ACC112 (cell line): Measurements from ENCODE around the gene VWDE.
"Not testable (repeated sequence)": the region's sequence is repeated elsewhere in the genome, so short reads cannot be mapped to it uniquely, and the experiment has no call there.

Source experiments
- H2AFZ ChIP-seq: fragments of 200-600 bp; sonication (generic); one replicate; pipeline ENCODE4 v1.6.0; 2017; ENCODE audit warnings: antibody characterized with exemption, low read length; ENCODE audit not compliant: unreplicated experiment
- H3K27ac ChIP-seq: fragments of 200-600 bp; sonication (generic); 2 replicates; pipeline ENCODE4 v1.5.1; 2014; ENCODE audit warnings: low read depth, mild to moderate bottlenecking, antibody characterized with exemption, low read length, moderate library complexity
- H3K27me3 ChIP-seq: fragments of 200-600 bp; sonication (generic); 2 replicates; pipeline ENCODE4 v1.6.1; 2014; ENCODE audit warnings: mild to moderate bottlenecking, antibody characterized with exemption, low read length, moderate library complexity, mixed read lengths; ENCODE audit not compliant: insufficient read depth
- H3K36me3 ChIP-seq: fragments of 200-600 bp; sonication (generic); 2 replicates; pipeline ENCODE4 v1.6.1; 2016; ENCODE audit warnings: mild to moderate bottlenecking, antibody characterized with exemption, low read length, moderate library complexity, mixed read lengths; ENCODE audit not compliant: insufficient read depth
- H3K4me1 ChIP-seq: fragments of 200-600 bp; sonication (generic); one replicate; pipeline ENCODE4 v1.6.1; 2016; ENCODE audit warnings: low read length, mixed read lengths; ENCODE audit not compliant: insufficient read depth, unreplicated experiment, control insufficient read depth
- H3K4me3 ChIP-seq: fragments of 200-600 bp; sonication (generic); 2 replicates; pipeline ENCODE4 v1.5.1; 2014; ENCODE audit warnings: mild to moderate bottlenecking, low read depth, low read length
- H3K79me2 ChIP-seq: fragments of 200-600 bp; sonication (generic); one replicate; pipeline ENCODE4 v1.6.0; 2016; ENCODE audit warnings: low read length; ENCODE audit not compliant: control insufficient read depth, unreplicated experiment, insufficient read depth

Gene VWDE

DNA sequence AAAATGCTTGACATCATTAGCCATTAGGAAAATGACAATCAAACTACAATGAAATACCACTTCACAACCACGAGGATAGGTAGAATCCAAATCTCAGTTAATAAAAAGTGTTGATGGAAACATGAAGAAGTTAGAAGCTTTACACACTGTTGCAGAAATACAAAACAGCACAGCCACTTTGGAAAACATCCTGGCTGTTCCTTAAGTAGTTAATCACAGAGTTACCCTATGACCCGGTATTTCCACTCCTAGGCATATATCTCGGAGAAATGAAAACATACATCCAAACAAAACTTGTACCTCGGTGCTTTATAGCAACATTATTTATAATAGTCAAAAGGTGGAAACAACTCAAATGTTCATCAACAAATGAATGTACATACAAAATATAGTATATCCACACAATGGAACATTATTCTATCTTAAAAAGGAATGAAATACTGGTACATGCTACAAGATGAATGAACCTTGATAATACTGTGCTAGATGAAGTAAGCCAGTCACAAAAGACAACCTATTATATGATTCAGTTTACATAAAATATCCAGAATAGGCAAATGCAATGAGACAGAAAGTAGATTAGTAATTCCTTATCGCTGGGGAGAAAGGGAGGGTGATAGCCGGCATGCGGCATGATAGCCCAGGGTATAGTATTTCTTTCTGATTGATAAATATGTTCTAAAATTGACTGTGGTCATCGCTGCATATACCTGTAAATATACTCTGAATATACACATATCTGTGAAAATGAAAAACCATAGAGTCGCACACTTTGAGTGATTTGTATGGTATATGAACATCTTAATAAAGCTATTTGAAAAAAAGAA, 1.9 kb downstream of the VWDE start:
- Histone ChIP-seq H3K27me3 (peaks cover 24% of the 10 kb centered on the region), H3K4me3 (no peak overlapping the region), H3K27ac (no peak overlapping the region), H3K79me2 (no peaks in the 10 kb centered on the region), H3K36me3 (no peaks in the 10 kb centered on the region), H3K4me1 (no peaks in the 10 kb centered on the region), H2AFZ (no peak overlapping the region)

DNA sequence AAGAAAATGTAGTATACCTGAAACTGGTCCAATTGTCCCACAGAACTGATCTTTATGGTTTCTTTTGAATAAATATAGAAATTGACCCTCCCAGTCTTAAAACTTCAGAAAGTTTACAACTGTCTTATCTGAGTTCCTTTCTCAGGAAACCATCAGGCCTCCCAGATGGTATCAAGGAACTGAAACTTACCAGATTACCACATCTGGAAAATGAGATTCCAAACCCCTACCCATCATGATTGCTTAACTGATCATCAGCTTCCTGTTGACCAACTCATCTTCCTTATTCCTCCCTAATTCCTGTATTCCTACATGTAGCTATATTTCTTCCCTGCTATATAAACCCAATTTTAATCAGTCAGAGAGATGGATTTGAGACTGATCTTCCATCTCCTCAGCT, 5.5 kb downstream of the VWDE start:
- Histone ChIP-seq H3K4me1 (no peaks in the 10 kb centered on the region), H3K27me3 (peaks cover 29% of the 10 kb centered on the region), H3K27ac (no peak overlapping the region), H3K36me3 (no peaks in the 10 kb centered on the region), H2AFZ (no peak overlapping the region), H3K79me2 (no peaks in the 10 kb centered on the region), H3K4me3 (no peak overlapping the region)

- no peak overlapping the region for H3K27ac ChIP-seq
- no peak overlapping the region for H2AFZ ChIP-seq
- no peaks in the 10 kb centered on the region for H3K36me3 ChIP-seq
- no peaks in the 10 kb centered on the region for H3K4me1 ChIP-seq
- H3K4me3 ChIP-seq, result no peak overlapping the region
- H3K79me2 ChIP-seq, result no peaks in the 10 kb centered on the region
- H3K27me3 ChIP-seq, result peaks cover 31% of the 10 kb centered on the region
These were observed 6.0 kb downstream of the VWDE start for GRCh38 chr7:12397671-12398070.

DNA sequence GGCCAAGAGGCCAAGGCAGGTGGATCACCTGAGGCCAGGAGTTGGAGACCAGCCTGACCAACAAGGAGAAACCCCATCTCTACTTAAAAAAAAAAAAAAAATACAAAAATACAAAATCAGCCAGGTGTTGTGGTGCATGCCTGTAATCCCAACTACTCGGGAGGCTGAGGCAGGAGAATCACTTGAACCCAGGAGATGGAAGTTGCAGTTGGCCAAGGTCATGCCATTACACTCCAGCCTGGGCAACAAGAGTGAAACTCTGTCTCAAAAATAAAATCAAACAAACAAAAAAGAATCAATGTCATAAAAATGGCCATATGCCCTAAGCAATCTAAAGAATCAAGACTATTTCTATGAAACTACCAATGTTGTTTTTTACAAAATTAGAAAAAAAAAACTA, 7.0 kb downstream of the VWDE start:
- H3K27me3 ChIP-seq, result peaks cover 30% of the 10 kb centered on the region
- not testable (repeated sequence) for H3K36me3 ChIP-seq, H3K27ac ChIP-seq, H3K4me3 ChIP-seq, H2AFZ ChIP-seq, H3K4me1 ChIP-seq, H3K79me2 ChIP-seq

- H3K4me3 ChIP-seq, result no peak overlapping the region
- no peaks in the 10 kb centered on the region for H3K4me1 ChIP-seq
- no peak overlapping the region for H3K27ac ChIP-seq
- H3K79me2 ChIP-seq, result no peaks in the 10 kb centered on the region
- H2AFZ ChIP-seq, result no peak overlapping the region
- H3K27me3 ChIP-seq, result 0 out of 2 replicates have a peak, but pooled peaks cover 12% of the 10 kb centered on the region
- H3K36me3 ChIP-seq, result no peaks in the 10 kb centered on the region
These were observed 11.6 kb downstream of the VWDE start for GRCh38 chr7:12391922-12392615.

- no peak overlapping the region for H3K4me3 ChIP-seq
- H3K27ac ChIP-seq, result no peak overlapping the region
- H3K4me1 ChIP-seq, result no peaks in the 10 kb centered on the region
- 0 out of 2 replicates have a peak, but pooled peaks cover 11% of the 10 kb centered on the region for H3K27me3 ChIP-seq
- H3K36me3 ChIP-seq, result no peaks in the 10 kb centered on the region
- H2AFZ ChIP-seq, result no peak overlapping the region
- H3K79me2 ChIP-seq, result no peaks in the 10 kb centered on the region
These were observed 14.5 kb downstream of the VWDE start for GRCh38 chr7:12389089-12389700.

GRCh38 chr7:12386313-12386740, 17.3 kb downstream of the VWDE start:
- Histone ChIP-seq H3K27me3 (no peaks in the 10 kb centered on the region), H3K4me1 (no peaks in the 10 kb centered on the region), H3K27ac (no peak overlapping the region), H3K36me3 (no peaks in the 10 kb centered on the region), H3K79me2 (no peaks in the 10 kb centered on the region), H2AFZ (no peak overlapping the region), H3K4me3 (no peak overlapping the region)

DNA sequence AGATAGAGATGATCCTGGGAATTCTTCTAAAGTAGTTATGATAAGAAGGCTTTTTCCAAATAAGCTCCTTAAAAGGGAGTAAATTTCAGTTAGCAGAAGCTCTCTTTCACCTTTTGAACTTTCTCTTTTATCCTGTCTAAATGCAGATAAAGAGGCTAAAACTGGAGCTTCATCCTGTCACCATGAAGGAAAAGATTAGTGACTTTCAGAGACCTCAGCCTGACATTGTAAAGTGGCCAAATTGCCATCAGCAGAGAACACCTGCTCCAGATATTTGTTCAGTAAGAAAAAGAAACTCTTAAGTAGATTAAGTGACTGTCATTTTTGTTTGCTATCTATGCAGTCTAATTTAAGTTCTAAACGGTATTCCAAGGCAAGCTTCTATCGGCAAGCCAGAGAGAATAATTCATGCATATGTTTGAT, 18.3 kb downstream of the VWDE start:
- Histone ChIP-seq H3K79me2 (no peaks in the 10 kb centered on the region), H3K4me1 (no peaks in the 10 kb centered on the region), H3K36me3 (no peaks in the 10 kb centered on the region), H3K4me3 (no peak overlapping the region), H3K27me3 (no peaks in the 10 kb centered on the region), H2AFZ (no peak overlapping the region), H3K27ac (no peak overlapping the region)

DNA sequence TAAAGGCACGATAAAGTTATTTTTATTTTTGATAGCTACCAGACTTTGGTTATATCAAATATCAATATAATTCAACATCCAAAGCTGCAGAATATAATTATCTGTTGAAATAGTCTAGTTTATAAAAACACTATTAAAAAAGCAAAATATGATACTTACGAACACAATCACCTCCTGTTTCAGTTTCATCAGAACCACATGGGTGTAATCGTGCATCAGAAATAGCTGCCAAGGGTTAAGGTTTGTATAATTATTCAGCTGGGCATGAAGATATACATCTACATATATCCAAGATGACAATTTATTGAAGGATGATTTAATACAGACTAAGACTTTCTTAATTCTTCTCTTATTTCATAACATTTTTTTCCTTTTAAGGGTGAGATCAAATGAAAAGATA, 20.3 kb downstream of the VWDE start:
- H3K36me3 ChIP-seq, result no peaks in the 10 kb centered on the region
- H3K27ac ChIP-seq, result no peak overlapping the region
- peak overlapping the region; percentile 74 for H3K4me3 ChIP-seq
- H3K79me2 ChIP-seq, result no peaks in the 10 kb centered on the region
- no peaks in the 10 kb centered on the region for H3K27me3 ChIP-seq
- H2AFZ ChIP-seq, result peak overlapping the region; percentile 44
- H3K4me1 ChIP-seq, result no peaks in the 10 kb centered on the region

DNA sequence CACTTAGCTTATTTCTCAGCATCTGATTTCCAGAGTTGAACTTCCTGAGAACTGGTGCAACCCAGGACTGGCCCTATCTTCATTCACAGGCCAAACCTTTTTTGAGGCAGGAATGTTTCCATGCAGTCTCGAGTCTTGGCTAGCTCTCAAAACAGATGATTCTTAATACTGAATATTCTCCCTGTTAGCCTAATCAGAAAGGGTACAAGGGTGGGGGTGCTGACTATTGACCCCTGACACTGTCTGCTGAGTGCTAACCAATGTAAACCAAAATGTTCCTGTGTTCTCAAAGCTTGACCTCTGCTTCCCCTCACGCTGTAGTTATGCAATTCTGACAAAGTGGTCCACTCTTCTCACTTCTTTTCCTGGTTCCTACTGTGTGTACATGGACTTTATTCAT, 25.3 kb downstream of the VWDE start:
- Histone ChIP-seq H3K4me1 (no peaks in the 10 kb centered on the region), H3K27ac (no peak overlapping the region), H3K79me2 (no peaks in the 10 kb centered on the region), H3K27me3 (peaks cover 1% of the 10 kb centered on the region; the same call in 1 of the 2 replicates), H3K4me3 (no peak overlapping the region), H2AFZ (no peak overlapping the region), H3K36me3 (no peaks in the 10 kb centered on the region)
